Measurements from ENCODE around the gene ATP6V0B.

DNA sequence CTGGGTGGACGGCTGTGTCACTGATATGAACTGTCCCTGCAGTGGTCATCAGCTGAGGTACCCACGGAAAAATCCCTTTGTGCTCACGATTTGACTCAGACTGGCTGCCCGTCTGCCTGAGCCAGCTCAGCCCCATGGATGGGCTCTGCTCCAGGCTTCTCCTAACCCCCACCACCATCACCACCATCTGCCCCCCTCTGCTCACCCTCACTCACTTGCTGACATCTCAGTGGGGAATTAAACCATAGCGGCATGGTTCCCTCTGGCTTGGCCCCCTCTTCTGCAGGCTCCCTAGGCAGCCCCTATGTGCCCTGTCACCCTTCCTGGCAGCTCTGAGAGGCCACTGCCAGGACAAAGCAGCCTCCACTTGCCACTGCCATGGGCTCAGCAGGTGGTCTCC, 39.2 kb downstream of the ATP6V0B start:
- TF ChIP-seq, protein P1, sequence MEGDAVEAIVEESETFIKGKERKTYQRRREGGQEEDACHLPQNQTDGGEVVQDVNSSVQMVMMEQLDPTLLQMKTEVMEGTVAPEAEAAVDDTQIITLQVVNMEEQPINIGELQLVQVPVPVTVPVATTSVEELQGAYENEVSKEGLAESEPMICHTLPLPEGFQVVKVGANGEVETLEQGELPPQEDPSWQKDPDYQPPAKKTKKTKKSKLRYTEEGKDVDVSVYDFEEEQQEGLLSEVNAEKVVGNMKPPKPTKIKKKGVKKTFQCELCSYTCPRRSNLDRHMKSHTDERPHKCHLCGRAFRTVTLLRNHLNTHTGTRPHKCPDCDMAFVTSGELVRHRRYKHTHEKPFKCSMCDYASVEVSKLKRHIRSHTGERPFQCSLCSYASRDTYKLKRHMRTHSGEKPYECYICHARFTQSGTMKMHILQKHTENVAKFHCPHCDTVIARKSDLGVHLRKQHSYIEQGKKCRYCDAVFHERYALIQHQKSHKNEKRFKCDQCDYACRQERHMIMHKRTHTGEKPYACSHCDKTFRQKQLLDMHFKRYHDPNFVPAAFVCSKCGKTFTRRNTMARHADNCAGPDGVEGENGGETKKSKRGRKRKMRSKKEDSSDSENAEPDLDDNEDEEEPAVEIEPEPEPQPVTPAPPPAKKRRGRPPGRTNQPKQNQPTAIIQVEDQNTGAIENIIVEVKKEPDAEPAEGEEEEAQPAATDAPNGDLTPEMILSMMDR (IDR thresholded peaks at IDR 0.05): no peak
- no peak for TF ChIP-seq POLR2A (IDR thresholded peaks at IDR 0.05)

All from lower leg skin (tissue), 3 donors.